Measurements from ENCODE around the gene DIABLO.
"Not testable (repeated sequence)": the region's sequence is repeated elsewhere in the genome, so short reads cannot be mapped to it uniquely, and the experiment has no call there.

Gene DIABLO

DNA sequence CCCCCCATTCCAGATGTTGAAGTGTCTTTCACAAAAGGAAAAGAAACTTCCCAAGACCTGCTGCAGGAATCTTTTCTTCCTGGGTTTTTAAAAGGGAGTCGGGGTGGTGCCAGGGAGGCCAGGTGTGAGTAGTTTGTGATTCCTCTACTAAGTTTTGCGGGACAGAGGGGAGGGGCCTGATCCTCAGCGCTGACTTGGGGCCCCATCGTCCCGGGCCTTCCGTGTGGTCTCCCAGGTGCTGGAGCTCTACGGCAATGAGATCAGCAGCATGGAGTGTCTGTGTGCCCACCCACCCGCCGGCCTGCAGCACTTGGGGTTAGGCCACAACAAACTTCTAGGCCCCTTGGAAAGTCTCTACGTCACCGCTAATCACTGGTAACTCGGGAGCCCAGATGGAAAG is 38.4 kb downstream of the DIABLO start:
- DNase-seq, result no peak

DNA sequence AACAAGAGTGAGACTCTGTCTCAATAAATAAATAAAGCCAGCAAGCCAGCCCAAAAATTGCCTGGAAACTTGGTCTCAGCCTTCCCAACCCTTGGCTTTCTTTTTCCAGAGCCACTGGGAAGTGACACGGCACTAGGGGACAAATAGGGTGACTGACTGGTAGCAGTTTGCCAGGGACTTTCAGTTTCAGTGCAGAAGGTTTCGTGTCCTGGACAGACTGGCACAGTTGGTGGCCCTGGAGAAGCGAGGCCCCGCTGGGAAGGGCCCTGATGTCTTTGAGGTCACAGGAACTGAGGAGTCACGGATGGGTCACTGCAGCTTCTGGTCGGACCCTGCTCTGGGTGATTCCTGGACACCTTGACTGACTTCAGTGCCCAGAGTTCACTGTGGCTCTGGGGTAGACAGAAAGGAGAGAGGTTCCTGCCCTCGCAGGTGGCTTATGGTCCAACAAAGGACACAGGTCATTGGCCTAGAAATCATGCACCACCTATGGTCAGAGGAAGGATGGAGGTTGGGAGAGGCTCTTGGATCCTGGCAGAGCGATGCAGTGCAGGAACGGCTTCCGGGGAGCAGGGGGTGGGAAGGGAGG is 40.3 kb downstream of the DIABLO start:
- no peak for DNase-seq

DNA sequence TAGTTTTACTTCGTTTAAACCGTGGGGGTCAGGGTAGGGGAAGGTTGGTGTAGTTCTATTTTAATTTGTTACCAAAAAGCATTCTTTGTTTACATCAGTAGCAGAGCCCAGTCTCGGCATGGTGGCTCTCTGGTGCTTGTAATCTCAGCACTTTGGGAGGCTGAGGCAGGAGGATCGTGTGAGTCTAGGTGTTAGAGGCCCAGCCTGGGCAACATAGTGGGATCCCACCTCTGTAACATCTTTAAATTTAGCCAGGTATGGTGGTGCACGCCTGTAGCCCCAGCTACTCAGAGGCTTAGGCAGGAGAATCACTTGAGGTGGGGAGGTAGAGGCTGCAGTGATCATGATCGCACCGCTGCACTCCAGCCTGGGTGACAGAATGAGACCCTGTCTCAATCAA is 40.8 kb downstream of the DIABLO start:
- DNase-seq, result no peak

DNA sequence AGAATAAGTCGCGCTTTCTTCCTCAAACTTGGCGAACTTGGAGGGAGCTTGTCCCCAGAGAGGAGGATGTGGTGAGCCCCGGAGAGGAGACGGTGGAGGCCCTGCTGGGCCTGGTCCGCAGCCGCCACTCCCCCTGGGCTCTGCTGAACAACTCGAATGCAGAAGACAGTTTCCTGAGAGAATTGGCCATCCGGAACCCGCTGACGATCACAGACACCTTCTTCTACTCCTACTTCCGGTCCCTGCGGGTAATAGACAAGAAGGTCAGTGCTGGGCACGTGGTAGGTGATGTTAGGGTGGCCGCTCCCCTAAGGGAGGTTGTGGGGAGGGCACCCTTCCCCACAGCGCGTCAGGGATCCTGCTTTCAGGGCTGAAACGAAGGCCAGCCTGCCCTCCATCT is 41.3 kb downstream of the DIABLO start:
- no peak for DNase-seq

DNA sequence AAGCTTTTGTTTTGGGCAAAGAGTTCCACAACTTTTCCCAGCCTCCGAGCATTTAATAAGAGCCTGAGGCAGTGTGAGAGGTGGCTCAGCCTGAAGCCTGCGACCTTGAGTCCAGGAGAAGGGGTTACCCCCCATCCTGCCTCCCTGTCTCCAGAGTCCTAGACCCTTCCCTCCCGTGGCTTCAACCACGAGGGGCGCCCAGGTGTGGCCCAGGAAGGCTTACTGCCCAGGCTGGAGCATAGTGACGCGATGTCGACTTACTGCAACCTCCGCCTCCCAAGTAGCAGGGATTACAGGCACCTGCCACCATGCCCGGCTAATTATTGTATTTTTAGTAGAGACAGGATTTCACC is 42.3 kb downstream of the DIABLO start:
- DNase-seq, result no peak

DNA sequence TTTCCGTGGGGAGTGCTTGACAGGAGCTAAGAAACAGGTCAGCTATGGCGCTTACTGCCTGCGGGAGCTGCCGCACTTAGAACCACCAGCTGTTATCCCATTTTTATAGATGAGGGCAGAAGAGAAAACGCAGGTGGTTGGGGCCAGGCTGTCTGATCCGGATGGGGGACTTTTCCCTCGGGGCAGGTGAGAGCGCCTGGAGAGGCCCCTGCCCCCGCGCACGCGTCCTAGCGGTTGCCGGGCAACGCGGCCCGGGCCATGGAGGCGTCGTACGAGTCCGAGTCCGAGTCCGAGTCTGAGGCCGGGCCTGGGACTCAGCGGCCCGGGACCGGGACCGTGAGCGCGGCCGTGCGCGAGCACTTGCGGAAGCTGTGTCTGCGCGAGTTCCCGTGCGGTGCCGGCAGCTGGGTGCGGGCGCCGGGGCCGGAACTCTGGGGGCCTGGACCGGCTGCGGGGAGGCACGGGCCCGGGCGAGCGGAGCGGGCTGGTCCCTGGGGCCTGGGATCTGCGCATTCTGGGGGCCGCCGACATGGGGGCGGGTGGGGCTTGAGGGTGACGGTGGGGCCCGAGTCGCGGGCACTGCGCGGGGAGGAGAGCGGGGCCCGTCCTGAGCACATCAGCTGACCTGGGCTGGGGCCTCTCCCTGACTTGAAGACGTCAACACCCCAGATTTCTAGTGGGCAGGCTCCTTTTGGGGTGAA is 42.8 kb downstream of the DIABLO start, which contains the start of gene LRRC43:
Gene LRRC43 (plus strand): TSS at position 237 of the 701 bp plus-strand sequence. CDS start 22 bp downstream, at position 259.
- DNase-seq, result no peak

DNA sequence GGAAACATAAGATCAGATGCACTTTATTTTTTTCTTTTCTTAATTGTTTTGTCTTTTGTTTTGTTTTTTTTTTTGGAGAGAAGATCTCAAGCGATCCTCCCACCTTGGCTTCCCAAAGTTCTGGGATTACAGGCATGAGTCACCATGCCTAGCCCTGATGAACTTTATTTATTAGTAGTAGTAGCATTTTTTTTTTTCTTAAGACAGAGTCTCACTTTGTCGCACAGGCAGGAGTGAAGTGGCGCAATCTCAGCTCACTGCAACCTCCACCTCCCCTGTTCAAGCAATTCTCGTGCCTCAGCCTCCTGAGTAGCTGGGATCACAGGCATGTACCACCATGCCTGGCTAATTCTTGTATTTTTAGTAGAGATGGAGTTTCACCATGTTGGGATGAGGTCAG is 49.4 kb downstream of the DIABLO start:
- not testable (repeated sequence) for DNase-seq

DNA sequence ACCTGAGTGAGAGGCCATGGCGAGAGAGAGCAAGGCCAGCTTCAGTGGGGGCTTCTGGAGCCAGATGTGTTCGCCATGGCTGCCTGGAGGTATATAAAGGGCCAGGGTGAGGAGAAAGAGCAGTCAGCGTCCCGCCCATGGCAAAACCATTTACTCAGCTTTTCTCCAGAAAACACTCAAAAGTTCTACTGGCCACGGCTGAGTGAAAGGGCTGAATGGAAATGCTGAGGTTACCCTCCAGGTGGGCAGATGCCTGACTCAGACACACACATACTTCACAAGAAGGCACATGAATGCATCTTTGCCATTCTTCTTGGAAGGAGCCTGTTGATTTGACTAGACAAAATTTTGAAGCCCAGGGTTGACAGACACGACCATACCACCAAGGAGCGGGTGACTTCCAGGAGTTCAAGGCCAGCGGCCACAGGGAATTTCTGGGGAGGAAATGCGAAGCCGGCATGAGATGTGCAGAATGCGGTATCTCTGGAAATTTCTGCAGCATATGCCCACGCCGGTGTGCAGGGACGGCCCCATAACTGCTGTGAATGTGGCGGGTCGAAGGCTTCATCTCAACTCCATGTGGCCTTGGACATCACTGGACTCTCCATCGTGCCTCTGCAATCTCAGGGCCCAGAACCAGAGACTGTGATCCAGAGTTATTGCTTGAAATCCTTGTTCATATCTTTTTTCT is 51.6 kb downstream of the DIABLO start, which contains the start of gene IL31:
Gene IL31 (minus strand): TSS at position 67 of the 691 bp plus-strand sequence. CDS start 49 bp downstream, at position 18.
- DNase-seq, result no peak

GRCh38 chr12:122172262-122172939 is 53.5 kb downstream of the DIABLO start:
- no peak for DNase-seq

- DNase-seq, result no peak
Observed at GRCh38 chr12:122171399-122171798, 54.5 kb downstream of the DIABLO start.

- no peak for DNase-seq
Observed at GRCh38 chr12:122168492-122168891, 57.4 kb downstream of the DIABLO start.

DNA sequence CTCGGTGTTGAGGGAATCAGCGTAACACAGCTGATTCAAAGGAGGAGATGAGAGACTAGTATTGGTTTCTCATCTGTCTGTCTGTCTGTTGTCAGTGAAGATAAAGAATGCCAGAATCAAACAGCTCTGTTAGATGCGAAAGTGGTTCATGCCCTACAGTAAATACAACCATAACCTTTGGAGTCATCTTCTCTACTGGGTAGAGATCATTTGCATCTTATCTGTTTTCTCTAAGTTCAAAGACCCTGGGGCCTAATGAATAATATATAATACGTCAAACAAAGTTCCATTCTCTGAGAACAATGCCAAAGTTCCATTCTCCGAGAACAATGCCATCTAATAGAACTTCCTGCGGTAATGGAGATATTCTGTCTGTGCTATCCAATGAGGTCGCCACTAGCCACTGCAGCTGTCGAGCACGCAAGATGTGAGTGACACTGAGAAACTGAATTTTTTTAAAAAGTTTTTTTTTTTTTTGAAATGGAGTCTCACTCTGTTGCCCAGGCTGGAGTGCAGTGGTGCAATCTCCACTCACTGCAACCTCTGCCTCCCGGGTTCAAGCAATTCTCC is 58.4 kb downstream of the DIABLO start:
- DNase-seq, result no peak

DNA sequence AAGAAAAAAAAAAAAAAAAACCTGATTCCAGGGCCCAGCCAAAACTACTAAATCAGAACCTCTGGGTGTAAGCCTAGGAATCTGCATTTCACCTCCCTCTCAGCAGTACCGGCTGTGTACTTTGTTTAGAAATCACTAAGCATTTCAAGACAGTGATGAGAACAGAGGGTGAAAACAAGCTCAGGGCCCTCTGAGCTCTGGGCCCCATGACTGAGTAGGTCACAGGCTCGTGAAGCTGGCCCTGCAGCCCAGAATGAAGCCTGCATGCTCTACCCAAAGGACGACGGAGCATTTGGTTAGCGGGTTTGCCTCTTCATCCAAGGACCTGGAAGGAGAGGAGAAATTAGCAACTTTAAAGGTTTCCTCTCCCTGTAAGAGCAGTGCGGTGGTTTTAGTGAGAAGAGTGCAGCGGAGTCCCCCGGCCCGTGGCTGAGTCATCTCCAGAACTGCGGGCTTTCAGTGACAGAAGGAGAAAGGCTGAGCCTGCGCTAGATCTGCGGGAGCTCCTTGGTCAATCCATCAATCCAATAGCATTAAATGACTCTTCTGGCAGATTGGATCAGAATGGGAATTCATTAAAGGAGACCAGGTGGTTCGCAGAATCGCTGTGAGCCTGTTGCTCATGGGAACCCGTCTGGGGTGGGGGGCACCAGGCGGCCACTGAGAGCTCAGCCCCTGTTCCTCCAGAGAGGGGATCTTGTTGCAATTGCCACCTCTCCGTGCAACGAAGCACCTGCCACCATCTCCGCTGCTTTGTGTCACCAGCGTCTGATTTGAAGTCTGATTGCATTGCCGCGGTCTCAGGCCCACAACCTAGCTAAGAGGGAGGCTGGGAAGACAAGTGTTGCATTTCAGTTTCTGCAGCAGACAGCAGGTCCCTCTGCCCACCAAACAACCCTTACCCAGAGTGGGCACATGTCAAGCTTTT is 59.2 kb downstream of the DIABLO start:
- no peak for DNase-seq

DNA sequence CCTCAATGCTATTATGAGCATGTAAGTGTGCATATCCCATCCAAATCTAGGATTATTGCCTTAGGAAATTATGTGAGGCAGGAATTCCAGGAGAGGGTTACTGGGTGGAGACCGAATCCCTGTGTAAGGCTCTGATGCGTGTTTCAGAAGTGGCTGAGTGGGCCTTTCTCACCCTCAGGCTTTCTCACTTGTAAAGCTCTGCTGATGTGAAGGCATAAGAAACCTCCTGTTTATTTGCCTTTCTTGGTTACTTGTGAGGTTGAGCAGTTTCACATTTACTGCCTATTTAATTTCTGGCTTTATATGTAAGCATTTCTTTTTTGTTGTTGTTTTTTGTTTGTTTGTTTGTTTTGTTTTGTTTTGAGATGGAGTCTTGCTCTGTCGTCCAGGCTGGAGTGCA is 62.9 kb downstream of the DIABLO start:
- no peak for DNase-seq

- no peak for DNase-seq
Observed at GRCh38 chr12:122161682-122162081, 64.2 kb downstream of the DIABLO start.

GRCh38 chr12:122160761-122161160 is 65.1 kb downstream of the DIABLO start:
- DNase-seq, result no peak

GRCh38 chr12:122159882-122160281 is 66.0 kb downstream of the DIABLO start:
- no peak for DNase-seq

DNA sequence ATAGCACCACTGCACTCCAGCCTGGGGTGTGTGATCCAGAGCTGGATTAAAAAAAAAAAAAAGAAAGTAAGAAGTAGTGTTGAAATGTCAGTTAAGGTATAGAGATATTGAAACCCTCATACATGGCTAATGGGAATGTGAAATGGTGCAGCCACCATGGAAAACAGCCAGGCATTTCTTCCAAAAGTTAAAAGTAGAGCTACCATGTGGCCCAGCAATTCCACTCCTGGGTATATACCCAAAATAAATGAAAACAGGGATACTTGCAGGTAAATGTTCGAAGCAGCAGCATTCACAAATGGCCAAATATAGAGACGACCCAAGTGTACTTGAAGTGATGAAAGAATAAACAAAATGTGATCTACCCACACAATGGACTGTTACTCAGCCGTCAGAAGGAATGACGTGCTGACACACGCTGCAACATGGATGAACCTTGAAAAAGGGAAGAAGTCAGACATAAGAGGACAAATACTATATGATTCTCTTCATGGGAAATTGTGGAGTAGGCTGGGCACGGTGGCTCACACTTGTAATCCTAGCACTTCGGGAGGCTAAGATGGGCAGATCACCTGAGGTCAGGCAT is 67.1 kb downstream of the DIABLO start:
- DNase-seq, result no peak
